GM21717 (cell line): ENCODE data around the gene IL24.
"Not testable (repeated sequence)": the region's sequence is repeated elsewhere in the genome, so short reads cannot be mapped to it uniquely, and the experiment has no call there.

ENCODE experiments used
- ATAC-seq: cut with Tn5 transposase; IDR thresholded peaks from one replicate; pipeline ENCODE4 v1.9.1; 2021; ENCODE audit warnings: mild to moderate bottlenecking, moderate library complexity; ENCODE audit not compliant: unreplicated experiment

Gene IL24

DNA sequence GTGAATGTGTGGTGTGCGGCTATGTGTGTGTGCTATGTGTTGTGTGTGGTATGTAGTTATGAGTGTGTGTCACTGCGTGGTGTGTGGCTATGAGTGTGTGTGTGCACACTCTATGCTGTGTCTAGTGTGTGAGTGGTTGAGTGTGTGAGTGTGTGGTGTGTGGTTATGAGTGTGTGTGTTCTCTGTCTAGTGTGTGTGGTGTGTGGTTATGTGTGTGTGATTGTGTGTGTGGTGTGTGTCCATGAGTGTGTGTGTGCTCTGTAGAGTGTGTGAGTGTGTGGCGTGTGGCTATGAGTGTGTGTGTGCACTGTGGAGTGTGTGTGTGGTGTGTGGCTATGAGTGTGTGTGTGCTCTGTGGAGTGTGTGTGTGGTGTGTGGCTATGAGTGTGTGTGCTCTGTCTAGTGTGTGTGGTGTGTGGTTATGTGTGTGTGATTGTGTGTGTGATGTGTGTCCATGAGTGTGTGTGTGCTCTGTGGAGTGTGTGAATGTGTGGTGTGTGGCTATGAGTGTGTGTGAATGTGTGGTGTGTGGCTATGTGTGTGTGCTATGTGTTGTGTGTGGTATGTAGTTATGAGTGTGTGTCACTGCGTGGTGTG, 26.8 kb downstream of the IL24 start:
- not testable (repeated sequence) for ATAC-seq

GRCh38 chr1:206924592-206925105, 27.4 kb downstream of the IL24 start:
- ATAC-seq = peak; percentile 23

DNA sequence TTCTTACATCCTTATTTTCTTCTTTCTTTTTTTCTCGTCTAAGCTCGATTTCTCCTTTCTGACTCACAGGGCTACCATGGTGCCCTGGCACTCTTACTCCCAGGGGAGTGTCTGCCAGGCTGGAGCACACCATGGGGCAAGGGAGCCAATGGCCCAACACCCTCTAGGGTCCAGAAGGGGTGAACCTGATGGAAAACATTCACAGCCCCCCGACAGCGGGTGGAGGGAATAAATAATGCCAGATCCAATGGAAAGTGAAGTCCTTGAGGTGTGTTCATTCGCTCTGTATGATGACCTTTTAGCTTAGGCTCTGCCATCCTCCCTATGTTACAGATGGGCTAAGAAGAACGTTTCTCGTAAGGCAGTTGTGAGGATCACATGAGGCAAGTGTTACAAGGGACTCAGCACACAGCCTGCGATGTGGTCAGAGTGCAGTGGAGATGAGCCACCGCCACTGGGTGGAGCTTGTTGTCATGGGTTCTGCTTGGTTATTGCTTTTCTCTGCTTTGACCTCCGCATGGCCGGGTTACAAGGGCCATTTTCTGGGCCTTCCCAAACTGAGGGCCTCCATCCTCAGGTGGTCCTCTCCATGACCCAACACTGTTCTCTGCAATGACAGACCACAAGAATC, 28.0 kb downstream of the IL24 start:
- peak; percentile 41 for ATAC-seq

GRCh38 chr1:206926286-206926685, 29.0 kb downstream of the IL24 start:
- no peak for ATAC-seq

GRCh38 chr1:206929524-206929923, 32.3 kb downstream of the IL24 start:
- no peak for ATAC-seq

DNA sequence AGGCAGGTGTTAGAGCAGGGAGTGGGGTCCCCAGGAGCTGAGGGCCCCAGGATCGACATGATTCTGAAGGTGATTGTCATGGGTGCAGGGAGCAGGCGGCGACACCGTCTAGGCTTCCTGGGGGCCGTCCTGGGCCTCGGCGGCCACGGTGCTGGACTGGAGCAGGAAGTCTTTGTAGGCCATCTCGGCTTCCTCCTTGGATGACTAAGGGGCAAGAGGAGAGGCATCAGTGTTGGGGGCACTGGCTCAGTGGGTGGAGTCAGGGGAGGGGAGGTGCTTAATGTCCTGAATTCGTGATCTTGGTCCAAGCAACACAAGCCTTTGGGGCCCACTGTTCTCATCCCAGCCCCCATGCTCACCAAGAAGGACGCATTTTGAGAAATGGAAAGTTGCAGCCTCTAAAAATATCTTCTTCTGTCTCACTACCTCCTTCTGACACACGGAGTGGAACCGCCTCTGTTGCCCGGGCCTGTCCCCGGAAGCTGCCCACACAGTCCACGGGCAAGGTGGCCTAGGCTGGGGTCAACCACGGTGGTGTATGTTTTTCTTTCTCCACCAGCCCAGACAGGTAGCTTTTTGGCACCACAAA, 33.1 kb downstream of the IL24 start:
- ATAC-seq = peak; percentile 79

- no peak for ATAC-seq
These were observed 34.5 kb downstream of the IL24 start for GRCh38 chr1:206931709-206932108.

DNA sequence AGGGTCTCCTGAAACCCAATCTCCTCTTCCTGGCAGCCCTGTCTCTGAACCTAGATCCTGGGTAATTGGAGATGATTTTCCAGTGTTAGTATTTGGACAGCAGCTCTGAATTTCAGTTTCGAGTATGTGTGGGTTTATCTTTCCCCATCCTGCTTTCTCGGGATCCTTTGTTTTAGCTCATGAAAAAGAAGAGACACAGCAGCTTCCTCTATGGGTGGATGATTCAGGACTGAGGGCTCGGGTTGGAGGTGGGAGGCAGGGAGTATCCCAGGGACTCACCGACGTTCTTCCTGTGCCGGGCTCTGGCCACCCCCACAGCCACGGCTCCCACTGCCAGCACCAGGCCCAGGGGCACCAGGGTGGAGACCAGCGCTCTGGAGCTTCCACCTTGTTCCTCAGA, 34.9 kb downstream of the IL24 start:
- ATAC-seq = no peak

DNA sequence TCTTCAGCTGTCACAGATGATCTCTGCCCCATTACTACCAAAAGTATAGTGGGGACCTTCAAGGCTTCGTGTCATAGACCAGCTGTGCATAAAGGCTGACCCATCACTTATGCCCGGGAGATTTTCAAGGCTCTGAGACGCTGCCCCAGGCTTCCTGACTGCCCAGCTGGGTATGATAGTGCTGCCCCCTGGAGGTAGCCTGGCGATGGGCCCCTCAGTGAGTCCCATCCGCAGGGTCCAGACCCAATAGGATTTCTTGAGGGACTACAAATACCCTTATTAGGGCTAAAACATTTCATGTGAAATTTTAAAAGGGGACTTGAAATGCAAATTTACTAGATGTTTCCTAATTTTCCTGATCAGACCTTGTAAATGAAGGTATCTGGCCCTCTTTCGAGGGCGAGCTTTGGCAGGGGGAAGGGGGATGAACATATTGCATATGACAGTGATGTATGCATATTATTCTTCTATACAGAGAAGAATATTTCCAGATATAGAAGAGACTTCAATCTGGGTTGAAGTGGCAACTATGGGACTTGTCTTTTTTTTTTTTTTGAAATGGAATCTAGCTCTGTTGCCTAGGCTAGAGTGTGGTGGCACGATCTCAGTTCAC, 36.2 kb downstream of the IL24 start:
- ATAC-seq = no peak

- ATAC-seq = no peak
These were observed 38.3 kb downstream of the IL24 start for GRCh38 chr1:206935491-206936067.

- no peak for ATAC-seq
These were observed 40.2 kb downstream of the IL24 start for GRCh38 chr1:206937425-206937824.

GRCh38 chr1:206939131-206939530, 41.9 kb downstream of the IL24 start:
- no peak for ATAC-seq

- ATAC-seq = no peak
These were observed 42.8 kb downstream of the IL24 start for GRCh38 chr1:206939841-206940587.

GRCh38 chr1:206940588-206940936, 43.3 kb downstream of the IL24 start:
- ATAC-seq = no peak

DNA sequence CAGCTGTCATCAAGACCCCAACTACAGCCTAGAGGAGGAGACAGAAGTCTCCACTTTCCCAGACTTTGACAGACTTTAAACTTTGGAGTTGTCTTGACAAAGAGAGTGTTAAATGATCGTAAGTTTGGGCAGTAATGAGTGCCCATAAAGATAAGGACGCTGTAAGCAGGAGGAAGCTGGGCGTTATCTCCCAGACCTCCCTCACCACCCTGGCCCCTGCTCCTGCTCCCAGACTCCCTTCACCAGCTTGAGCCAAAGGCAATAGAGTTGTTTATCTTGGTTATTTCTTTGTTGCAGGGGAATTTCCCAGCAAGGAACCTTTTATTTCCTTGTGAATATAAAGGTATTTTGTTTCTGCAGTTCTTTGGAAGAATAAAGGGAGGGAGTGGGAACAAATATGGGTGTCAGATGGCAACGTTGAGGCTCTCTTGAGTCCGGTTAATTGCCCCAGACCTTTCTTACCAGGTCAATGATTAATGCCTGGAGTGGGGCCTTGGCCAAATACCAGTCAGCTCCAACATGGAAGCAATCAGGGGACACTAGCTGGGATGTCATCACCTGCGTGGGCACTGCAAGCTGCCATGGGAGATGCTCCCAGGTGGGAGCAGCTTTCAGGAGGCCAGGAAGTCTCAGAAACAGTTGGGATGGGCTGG, 44.6 kb downstream of the IL24 start:
- no peak for ATAC-seq

DNA sequence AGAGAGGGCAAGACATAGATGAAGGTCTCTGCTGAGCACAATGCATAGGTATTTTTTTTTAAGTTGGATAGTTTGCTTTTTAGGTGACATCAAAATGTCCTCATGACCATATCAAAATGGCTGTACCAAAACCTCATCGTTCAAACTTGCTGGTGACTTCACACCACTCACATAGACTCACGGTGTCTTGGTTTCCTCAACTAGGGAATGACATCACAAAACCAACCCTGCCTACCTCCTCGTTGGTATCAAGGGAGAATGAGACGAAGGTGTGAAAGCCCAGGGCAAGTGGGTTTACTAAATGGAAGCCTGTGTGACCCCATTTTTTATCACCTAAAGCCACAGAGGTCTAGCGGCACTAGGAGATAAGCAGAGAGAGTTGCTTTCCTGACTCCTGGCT, 47.5 kb downstream of the IL24 start:
- no peak for ATAC-seq

DNA sequence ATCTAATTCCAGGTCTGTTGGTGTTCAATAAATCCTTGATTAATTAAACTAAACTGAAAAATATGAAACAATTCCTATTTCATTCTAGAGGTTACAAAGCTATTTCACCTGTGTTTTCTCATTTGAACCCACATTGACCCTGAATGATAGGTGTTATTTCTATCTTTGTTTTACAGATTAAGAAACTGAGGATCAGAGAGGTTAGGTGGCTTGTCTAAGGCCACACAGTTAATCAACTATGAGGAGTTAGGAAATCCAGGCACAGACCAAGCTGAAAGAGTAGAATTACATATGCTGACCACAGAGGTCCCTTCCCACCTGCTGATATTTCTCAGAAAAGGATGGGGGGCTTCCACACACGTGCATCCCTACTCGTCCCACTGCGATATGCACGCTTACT, 48.5 kb downstream of the IL24 start:
- ATAC-seq = no peak

- no peak for ATAC-seq
These were observed 49.0 kb downstream of the IL24 start, which contains the start of gene PIGR for GRCh38 chr1:206946261-206946660. PIGR (minus strand) TSS chr1:206946466; CDS start chr1:206940531, 5,935 bp downstream.

- ATAC-seq = no peak
These were observed 50.0 kb downstream of the IL24 start for GRCh38 chr1:206947255-206947654.

DNA sequence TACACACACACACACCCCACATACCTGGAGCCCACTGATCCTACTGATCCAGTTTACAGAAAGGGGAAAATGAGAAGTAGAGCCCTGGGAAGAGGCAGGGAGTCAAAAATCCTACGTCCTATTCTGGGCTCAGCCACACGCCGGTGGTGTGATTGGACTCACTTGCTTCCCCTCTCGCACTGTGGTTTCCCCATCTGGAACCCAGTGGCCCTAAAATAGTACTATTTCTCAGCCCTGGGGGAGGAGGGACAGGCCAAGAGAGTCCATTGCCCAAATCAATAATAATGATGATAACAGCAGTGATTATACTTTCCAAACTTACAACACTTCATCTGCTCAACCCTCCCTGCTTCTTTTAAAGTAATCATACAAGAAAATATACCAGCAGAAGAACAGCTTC, 52.0 kb downstream of the IL24 start:
- ATAC-seq = no peak
